OCI-LY7 (cell line): ENCODE data around the gene LRRN3.

Experiments used
- EZH2phosphoT487 ChIP-seq: fragments of 200-600 bp; sonication (generic); IDR thresholded peaks from 2 replicates; pipeline ENCODE4 v1.6.1; 2018; ENCODE audit warnings: low read depth, borderline replicate concordance, mild to moderate bottlenecking, mixed run types, antibody characterized with exemption, low read length, moderate library complexity, mixed read lengths
- TF ChIP-seq, protein P1 (sequence below): fragments of 200-600 bp; sonication (generic); conservative IDR thresholded peaks from 2 replicates; pipeline ENCODE4 v1.5.1; 2014; ENCODE audit warnings: mild to moderate bottlenecking, antibody characterized with exemption, low read length, moderate library complexity, mixed read lengths

DNA sequence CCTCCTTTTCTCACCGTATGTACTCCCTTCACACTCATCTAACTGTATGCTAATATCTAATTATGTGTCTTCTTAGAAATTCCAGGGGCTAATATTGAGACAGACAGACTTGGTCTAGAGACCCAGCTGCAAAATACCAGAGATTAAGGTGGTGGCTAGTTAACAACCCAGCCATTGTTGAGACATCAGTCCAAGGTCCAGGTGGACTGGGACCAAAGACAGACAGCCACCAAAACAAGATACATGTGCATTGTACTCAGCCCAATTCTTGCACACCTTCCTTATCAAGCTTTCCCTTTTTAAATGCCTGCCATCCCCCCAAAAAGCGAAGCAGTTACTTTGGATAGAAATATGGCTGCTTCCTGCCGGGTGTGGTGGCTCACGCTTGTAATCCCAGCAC, 43.3 kb upstream of the LRRN3 start:
- TF ChIP-seq, protein P1, sequence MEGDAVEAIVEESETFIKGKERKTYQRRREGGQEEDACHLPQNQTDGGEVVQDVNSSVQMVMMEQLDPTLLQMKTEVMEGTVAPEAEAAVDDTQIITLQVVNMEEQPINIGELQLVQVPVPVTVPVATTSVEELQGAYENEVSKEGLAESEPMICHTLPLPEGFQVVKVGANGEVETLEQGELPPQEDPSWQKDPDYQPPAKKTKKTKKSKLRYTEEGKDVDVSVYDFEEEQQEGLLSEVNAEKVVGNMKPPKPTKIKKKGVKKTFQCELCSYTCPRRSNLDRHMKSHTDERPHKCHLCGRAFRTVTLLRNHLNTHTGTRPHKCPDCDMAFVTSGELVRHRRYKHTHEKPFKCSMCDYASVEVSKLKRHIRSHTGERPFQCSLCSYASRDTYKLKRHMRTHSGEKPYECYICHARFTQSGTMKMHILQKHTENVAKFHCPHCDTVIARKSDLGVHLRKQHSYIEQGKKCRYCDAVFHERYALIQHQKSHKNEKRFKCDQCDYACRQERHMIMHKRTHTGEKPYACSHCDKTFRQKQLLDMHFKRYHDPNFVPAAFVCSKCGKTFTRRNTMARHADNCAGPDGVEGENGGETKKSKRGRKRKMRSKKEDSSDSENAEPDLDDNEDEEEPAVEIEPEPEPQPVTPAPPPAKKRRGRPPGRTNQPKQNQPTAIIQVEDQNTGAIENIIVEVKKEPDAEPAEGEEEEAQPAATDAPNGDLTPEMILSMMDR = no peak
- no peak for TF ChIP-seq EZH2phosphoT487
